ENCODE data around the gene ARHGDIB. TPM values are rescaled to one million over a fixed set of nuclear protein-coding genes. Genes with fewer than 3 reads are reported as not detected.

The ARHGDIB gene
- total RNA-seq, 1 experiment from 2014 or later: 4.3 TPM

GRCh38 chr12:14937014-14937413 is 24.4 kb downstream of the ARHGDIB start:
- intact Hi-C loops (cut with micrococcal nuclease): loop anchor here (2.0 kb wide), 1 partner anchor 60 kb away; no protein-coding TSS in a partner anchor
- POLR2A ChIA-PET: no interaction called here

More at GRCh38 chr12:14937014-14937413, 24.4 kb downstream of the ARHGDIB start:
- H3K27me3 ChIP-seq (ENCODE audit: insufficient read depth, low read length): no peaks in the 10 kb centered on the region
- H3K4me2 ChIP-seq (ENCODE audit: low read length): no peak overlapping the region
- RAD21 ChIA-PET (ENCODE audit: low non-redundant PET in 1 of 2, low total read pairs in 2 of 2, uncharacterized antibody in 2 of 2, unreplicated experiment in 2 of 2): no interaction called here
- H3K27ac ChIP-seq (ENCODE audit: low read depth, low read length): no peak overlapping the region
- H3K36me3 ChIP-seq (ENCODE audit: control insufficient read depth in 1 of 2, insufficient read depth in 2 of 2, low read length in 2 of 2): no peaks in the 10 kb centered on the region
- CTCF ChIA-PET: interaction anchor here (1.0 to 1.5 kb wide), 2 partner anchors 59 to 89 kb away, joined by 3 to 7 read pairs; no protein-coding TSS in a partner anchor
- peaks cover 0 to 7% of the 10 kb centered on the region in 2 experiments; a peak in 2 of 4 replicates for H3K4me1 ChIP-seq (ENCODE audit: control insufficient read depth in 1 of 2, insufficient read depth in 2 of 2, low read length in 2 of 2)
- H4K20me1 ChIP-seq (ENCODE audit: insufficient read depth): no peaks in the 10 kb centered on the region
- ATAC-seq (no peak), DNase-seq (ENCODE audit: low read depth, low spot score) (no peak)
- no peak overlapping the region for H3K9ac ChIP-seq (ENCODE audit: low read length)
- TF ChIP-seq POLR2AphosphoS5 (IDR thresholded peaks at IDR 0.05; ENCODE audit: low read depth, low read length) (no peak), CEBPB (IDR thresholded peaks at IDR 0.05; ENCODE audit: low read depth) (no peak), ZBTB33 (IDR thresholded peaks at IDR 0.05; ENCODE audit: extremely low read depth, insufficient replicate concordance, low read length) (no peak), EZH2 (IDR thresholded peaks at IDR 0.05) (no peak), JUND (IDR thresholded peaks at IDR 0.05) (no peak), REST (IDR thresholded peaks at IDR 0.05; ENCODE audit: low read depth) (no peak), YY1 (IDR thresholded peaks at IDR 0.05; ENCODE audit: extremely low read depth, insufficient replicate concordance, low read depth, low read length) (no peak), SP1 (IDR thresholded peaks at IDR 0.05; ENCODE audit: low read depth) (no peak), FOSL1 (IDR thresholded peaks at IDR 0.05; ENCODE audit: low read depth) (no peak), ZNF274 (IDR thresholded peaks at IDR 0.05; ENCODE audit: low read depth, low read length) (no peak), SRF (IDR thresholded peaks at IDR 0.05; ENCODE audit: low read depth) (no peak), RAD21 (IDR thresholded peaks at IDR 0.05; ENCODE audit: low read depth) (no peak), MAX (IDR thresholded peaks at IDR 0.05) (no peak)
- BruUV-seq (replicated peaks): no TSS peak
- no peak overlapping the region for H2AFZ ChIP-seq (ENCODE audit: low read depth, low read length, poor library complexity, severe bottlenecking)
- H3K4me3 ChIP-seq (replicated peaks in 1 of 2; ENCODE audit: low read depth in 1 of 2, low read length in 2 of 2): no peak overlapping the region
- H3K9me2 ChIP-seq (ENCODE audit: insufficient read depth): peaks cover 3% of the 10 kb centered on the region; the same call in 1 of the 2 replicates
- H3K79me2 ChIP-seq (ENCODE audit: insufficient read depth, low read length): no peaks in the 10 kb centered on the region
- H3K9me3 ChIP-seq (ENCODE audit: control insufficient read depth in 1 of 2, insufficient read depth in 1 of 2, low read depth in 1 of 2, low read length in 2 of 2): no peaks in the 10 kb centered on the region
